Measurements from ENCODE around the gene DCLK2. TPM values are rescaled to one million over a fixed set of nuclear protein-coding genes. Genes with fewer than 3 reads are reported as not detected.

The DCLK2 gene
- total and polyA plus RNA-seq, 2 of the 13 experiments (the other 11 are each of a cell fraction or from before 2014, with no cell fraction given), result not detected

DNA sequence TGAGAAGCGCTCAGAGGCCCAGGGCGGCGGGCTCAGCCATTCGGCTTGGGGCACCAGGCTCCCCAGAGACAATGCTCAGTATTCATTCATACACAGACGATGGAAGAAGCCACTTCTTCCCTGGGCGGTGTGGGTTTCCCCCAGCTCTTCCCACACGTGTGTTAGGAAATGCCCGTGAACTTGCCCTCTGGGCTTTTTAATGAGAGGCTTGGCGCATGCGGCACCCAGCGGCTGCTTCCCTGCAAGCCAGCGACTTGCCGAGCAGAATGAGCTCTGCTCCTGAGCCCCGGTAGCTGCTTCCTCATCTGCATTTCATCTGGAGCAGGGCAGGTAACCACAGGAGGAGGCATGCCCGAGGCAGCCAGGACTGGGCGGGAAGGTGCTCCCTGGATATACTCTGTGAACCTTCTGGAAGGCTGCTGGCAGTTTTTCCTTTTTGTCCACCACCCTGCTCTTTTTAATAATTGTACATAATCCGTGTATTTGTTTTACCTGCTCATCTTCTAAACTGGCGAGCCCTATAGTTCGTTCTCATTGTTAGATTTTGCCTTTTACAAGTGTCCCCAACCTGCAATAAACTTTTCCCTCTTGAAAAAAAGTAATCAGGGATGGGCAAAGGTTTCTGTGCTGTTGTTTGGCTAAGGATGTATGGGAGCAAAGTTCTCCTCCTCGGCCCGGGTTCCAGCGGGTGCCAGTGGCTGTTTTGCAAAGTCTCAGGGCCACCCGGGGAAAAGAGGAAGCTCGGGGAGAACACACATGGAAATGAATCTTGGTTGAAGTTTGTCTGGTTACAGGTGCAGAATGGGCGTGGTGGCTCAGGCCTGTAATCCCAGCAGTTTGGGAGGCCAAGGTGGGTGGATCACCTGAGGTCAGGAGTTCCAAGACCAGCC lies 178.8 kb downstream of the DCLK2 start (continued):
- TF ChIP-seq YEATS4 (CRISPR knock-in tag; IDR thresholded peaks at IDR 0.05; ENCODE audit: borderline replicate concordance) (peak; percentile 36; the same call in 1 of the 2 replicates), ZNF251 (CRISPR knock-in tag; IDR thresholded peaks at IDR 0.05) (no peak), ZNF724P (CRISPR knock-in tag; IDR thresholded peaks at IDR 0.05; ENCODE audit: borderline replicate concordance) (no peak), ZNF343 (CRISPR knock-in tag; IDR thresholded peaks at IDR 0.05) (peak; percentile 44; the same call in 1 of the 2 replicates), DNMT3B (CRISPR knock-in tag; conservative IDR thresholded peaks at IDR 0.05) (no peak), EP300 (IDR thresholded peaks at IDR 0.05; ENCODE audit: low read depth in 2 of 2, low read length in 2 of 2) (peak in 1 of 2 experiments; percentile 29; a peak in 2 of 4 replicates), EP300 (CRISPR knock-in tag; IDR thresholded peaks at IDR 0.05; ENCODE audit: borderline replicate concordance) (no peak), ZNF850 (CRISPR knock-in tag; conservative IDR thresholded peaks at IDR 0.05) (no peak), ATF1 (CRISPR knock-in tag; IDR thresholded peaks at IDR 0.05) (no peak), FOXC1 (CRISPR knock-in tag; IDR thresholded peaks at IDR 0.05; ENCODE audit: borderline replicate concordance) (no peak), KLF16 (CRISPR knock-in tag; IDR thresholded peaks at IDR 0.05) (peak in 1 of 2 experiments; percentile 18; a peak in 1 of 4 replicates), GPN1 (CRISPR knock-in tag; IDR thresholded peaks at IDR 0.05; ENCODE audit: borderline replicate concordance) (no peak), SKIL (CRISPR knock-in tag; IDR thresholded peaks at IDR 0.05; ENCODE audit: borderline replicate concordance) (no peak), RBM22 (optimal IDR thresholded peaks at IDR 0.05; ENCODE audit: low read length) (no peak), HNRNPK (IDR thresholded peaks at IDR 0.05; ENCODE audit: low read depth, low read length, poor library complexity, severe bottlenecking) (no peak), NAIF1 (CRISPR knock-in tag; IDR thresholded peaks at IDR 0.05; ENCODE audit: borderline replicate concordance) (no peak), DPF2 (CRISPR knock-in tag; IDR thresholded peaks at IDR 0.05; ENCODE audit: borderline replicate concordance, low read depth) (0 out of 2 replicates have a peak, but pooled peaks have one; percentile 32), ZNF572 (CRISPR knock-in tag; IDR thresholded peaks at IDR 0.05) (no peak), JUND (CRISPR knock-in tag; IDR thresholded peaks at IDR 0.05) (no peak)
- TF ChIP-seq, protein P1, sequence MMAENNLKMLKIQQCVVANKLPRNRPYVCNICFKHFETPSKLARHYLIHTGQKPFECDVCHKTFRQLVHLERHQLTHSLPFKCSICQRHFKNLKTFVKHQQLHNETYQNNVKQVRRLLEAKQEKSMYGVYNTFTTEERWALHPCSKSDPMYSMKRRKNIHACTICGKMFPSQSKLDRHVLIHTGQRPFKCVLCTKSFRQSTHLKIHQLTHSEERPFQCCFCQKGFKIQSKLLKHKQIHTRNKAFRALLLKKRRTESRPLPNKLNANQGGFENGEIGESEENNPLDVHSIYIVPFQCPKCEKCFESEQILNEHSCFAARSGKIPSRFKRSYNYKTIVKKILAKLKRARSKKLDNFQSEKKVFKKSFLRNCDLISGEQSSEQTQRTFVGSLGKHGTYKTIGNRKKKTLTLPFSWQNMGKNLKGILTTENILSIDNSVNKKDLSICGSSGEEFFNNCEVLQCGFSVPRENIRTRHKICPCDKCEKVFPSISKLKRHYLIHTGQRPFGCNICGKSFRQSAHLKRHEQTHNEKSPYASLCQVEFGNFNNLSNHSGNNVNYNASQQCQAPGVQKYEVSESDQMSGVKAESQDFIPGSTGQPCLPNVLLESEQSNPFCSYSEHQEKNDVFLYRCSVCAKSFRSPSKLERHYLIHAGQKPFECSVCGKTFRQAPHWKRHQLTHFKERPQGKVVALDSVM (CRISPR knock-in tag; IDR thresholded peaks at IDR 0.05), result no peak
- TF ChIP-seq, protein P2, sequence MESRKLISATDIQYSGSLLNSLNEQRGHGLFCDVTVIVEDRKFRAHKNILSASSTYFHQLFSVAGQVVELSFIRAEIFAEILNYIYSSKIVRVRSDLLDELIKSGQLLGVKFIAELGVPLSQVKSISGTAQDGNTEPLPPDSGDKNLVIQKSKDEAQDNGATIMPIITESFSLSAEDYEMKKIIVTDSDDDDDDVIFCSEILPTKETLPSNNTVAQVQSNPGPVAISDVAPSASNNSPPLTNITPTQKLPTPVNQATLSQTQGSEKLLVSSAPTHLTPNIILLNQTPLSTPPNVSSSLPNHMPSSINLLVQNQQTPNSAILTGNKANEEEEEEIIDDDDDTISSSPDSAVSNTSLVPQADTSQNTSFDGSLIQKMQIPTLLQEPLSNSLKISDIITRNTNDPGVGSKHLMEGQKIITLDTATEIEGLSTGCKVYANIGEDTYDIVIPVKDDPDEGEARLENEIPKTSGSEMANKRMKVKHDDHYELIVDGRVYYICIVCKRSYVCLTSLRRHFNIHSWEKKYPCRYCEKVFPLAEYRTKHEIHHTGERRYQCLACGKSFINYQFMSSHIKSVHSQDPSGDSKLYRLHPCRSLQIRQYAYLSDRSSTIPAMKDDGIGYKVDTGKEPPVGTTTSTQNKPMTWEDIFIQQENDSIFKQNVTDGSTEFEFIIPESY (CRISPR knock-in tag; IDR thresholded peaks at IDR 0.05), result no peak
